ENCODE data around the gene CIAPIN1.
"Not testable (repeated sequence)": the region's sequence is repeated elsewhere in the genome, so short reads cannot be mapped to it uniquely, and the experiment has no call there.

CIAPIN1 gene

DNA sequence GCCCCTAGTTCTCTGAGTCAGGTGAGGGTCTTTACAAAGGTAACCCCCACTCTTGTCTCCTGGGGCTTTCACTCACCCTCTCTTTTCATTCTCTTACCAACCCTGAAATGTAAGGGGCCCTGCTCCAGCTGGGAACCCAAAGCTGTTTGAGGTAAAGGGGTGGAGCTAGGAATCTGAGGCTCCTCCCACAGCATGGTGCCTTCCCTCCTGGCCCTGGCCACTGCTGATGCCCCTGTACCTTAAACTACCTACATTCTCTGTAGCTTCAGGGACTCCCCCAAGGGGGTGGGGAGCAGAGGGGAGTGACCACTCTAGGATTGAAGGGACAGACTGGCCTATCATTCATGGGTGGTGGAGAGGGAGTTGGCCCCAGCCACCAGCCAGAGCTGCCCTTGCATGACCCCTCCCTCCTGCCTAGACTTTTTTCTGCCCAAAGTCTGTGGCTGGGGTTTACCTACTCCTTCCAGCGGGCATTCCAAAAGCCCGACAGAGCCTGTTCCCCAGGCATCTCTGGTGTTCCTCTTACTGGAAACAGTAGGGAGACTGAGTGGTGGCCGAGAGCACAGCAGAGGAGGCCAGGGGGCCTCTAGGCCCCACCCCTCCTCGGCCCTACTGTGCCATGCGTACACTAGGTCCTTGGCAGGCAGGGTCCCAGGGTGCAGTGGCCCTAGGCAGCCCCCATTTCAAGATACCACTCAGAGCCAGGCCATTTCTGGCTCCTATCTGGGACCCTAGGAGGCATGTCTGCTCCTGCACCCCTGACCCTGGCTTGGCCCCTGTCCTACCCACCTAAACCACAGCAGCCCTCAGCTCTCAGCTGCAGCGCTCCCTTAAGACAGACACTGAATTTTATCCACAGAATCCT, 29.6 kb upstream of the CIAPIN1 start:
- DNase-seq = no peak

DNA sequence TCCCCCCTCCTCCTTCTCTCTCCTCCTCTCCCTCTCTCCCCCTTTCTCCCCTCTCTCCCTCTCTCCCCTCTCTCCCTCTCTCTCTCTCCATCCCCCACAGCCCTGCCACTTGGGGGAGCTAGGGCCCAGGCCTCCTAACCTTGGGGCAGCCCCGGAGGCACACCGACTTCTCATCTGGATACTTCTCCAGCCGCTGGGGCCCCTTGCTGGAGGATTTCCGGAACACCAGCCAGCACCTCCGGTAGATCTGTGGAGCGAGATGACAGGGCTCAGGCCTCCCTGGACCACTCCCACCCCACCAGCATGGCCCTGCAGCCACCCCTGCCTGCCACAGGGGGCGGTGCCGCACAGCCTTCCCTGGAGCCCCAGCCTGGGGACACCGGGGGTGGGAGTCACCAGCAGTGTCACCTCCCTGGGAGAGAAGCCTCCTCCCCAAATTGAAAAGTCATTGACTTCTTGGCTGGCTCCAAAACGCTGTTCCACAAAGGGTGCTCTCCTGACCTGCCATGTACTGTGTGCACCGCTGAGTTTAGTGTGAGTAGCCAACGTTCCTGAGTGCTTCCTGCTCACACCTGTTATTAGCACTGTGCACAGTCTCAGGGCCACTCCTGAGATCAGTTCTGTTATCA, 28.6 kb upstream of the CIAPIN1 start:
- DNase-seq = peak; percentile 35

DNA sequence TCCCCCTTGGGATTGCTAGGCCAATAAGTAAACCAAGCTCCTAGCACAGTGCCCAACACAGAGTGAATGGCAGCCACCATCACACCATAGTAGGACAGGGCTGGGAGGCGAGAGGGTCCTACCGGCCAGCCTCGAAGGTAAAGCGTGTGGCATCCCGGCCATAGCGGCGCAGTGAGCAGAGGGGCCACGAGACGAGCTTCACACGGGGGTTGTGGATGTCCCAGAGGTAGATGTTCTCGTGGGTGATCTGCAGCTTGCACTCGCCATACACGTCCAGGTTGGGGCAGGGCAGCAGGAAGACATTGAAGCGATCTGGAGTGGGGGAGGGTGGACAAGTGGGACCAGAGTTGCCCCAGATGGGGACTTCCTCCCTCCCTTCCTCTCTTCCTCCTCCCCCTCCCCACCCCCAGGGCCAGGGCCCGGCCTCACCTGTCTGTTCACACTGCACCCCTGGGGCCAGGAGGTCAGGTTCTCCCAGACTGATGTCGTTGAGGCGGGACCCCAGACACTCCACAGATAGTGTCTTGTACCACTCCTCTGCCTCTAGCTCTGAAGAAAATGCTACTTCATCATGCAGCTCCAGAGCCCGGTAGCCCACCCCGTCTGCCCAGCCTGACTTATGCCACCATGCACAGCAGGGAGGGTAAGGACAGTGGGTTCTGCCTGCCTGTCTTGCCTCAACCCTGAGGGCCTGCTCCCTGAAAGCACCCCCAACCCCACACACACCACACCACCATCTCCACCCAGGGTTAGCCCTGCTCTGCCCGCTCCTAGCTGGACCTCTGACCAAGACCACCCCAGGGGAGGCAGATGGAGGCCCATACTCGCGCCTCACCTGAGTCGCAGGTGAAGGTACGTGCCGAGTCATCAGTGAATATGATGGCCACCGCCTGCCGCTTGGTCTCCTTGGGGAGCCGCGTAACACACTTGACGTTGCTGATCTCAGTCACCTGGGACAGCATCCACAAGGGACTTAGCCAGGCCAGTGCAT, 27.8 kb upstream of the CIAPIN1 start:
- no peak for DNase-seq

DNA sequence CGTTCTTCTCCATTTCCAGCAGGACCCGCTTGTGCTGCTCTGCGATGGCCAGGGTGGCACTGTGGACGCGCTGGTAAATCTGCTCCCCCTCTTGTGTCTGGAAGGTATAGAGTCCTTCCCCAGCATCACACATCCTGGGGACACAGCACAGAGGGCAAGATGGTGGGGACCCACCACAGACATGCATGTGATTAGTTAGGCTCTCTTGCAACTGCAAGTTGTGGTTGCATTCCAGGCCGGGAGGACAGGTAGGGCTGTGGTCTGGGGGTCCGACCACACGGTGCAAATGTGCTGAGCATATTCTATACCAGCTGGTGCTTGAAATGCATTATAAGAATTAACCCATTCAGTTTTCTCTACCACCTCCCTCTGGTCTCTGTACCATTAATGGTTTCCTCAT, 26.7 kb upstream of the CIAPIN1 start:
- no peak for DNase-seq

DNA sequence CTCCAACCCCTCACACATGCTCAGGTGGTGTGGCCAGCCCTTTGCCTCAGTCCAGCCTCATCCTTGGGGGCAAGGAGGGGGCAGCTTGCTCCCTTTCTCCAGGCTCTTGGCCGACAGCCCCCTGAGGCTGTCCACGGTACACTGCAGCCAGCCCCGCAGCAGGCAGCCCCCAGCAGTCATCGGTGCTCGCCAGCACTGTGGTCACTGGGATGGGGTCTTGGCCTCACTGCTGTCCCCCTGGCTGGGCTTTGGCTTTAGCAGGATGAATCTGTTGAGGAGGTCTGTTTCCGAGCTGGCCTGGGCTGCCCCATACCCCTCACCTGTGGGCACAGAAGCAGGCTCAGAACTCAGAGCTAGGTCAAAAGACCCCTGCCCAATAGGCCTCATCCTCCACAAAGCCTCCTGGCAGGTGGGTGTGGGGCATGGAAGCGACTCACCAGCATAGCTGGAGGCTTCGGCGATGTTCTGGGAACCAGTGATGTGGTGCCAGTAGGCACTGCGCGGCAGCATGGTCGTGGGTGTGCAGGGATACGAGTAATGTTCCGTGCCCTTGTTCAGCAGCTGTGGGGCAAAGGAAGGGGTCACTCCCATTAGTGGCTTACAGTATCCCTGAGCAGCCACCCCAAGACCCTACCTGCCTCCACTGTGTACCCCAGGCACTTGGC, 26.1 kb upstream of the CIAPIN1 start:
- DNase-seq = no peak

DNA sequence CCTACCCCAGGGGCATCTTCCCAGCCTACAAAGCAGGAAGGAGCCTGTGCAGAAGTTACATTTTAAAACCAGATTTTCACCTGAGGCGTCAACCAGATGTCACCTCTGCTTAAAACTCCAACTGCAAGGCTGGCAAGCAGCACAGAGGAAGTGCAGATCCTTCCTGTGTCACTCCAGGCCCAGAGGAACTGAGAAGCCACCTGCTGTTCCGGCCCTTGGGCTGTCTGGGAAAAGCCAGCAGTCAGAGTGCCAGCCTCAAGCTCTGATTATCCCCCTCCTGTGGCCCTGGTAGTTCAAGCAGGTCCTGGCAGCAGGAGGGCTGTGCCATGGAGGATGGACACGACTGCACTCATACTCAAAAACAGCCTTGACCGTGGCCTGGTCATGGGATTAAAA, 25.5 kb upstream of the CIAPIN1 start:
- no peak for DNase-seq

DNA sequence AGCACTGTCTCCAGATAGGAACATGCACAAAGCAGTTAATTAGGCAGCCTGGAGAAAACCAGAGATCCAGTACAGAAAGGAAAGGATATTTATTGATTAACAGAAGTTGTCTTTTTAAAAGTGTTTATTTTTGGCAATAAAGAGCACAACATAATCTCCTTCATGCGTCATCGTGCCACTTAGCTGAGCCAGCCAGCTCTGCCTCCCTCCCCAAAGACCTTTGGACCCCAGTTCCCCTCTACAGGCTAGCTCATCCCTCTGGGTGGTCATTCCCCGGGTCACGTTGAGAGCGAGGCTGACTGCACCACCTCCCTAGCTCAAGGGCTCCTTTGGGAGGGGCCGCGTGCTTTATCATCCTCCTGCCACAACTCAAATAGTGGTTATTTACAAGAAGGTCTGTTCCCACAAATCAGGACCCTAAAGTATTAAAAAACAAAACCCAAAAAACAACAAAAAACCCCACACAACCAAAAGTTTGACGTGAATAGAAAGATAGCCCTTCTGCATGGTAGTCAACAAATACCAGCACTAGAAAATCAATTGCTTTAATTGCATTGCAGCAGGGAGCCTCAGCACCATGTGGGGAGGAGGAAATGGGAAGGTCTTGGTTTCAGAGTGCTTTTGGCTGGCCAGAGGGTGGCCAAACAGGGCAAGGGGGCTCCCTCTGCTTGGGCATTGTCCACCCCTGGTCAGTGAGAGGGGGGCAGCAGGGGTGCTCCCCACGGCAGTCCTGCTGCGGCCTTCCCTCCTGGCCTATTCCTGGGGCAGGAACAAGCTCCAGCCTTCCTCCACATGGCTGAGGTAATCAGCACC, 24.9 kb upstream of the CIAPIN1 start:
- DNase-seq = no peak

DNA sequence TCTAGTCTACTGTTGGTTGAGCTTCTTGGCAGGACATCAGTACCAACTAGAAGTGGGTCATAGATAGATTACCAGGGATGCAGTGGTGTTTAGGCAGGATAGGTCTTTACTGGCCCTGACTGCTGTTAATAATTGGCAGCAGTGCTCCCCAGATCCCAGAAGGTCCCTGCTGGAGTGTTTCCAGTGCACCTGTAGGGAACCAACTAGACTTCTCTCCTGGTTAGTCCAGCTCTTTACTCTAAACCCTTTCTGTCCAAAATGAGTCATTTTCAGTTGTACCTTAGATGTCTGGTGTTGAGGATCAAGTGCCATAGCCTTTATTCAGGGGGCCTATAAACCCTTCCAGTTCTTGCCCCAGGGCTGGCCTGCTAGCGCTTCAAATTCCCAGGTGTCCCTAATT, 24.0 kb upstream of the CIAPIN1 start:
- no peak for DNase-seq

DNA sequence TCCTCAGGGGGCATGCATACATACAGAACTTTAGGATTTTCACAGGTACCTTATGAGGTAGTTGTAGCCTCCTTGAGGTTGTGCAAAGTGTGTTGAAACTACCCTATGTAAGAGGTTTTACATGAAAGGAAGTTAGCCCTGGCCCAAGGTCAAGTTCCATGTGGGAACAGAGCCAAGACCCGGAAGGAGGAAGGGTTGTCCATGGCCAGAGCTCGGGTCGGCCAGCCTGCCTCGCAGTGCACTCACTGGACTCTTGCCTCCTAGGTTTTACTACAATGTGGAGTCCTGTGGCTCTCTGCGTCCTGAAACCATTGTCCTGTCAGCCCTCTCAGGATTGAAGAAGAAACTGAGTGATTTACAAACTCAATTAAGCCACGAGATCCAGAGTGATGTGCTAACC, 23.5 kb upstream of the CIAPIN1 start:
- DNase-seq = no peak

DNA sequence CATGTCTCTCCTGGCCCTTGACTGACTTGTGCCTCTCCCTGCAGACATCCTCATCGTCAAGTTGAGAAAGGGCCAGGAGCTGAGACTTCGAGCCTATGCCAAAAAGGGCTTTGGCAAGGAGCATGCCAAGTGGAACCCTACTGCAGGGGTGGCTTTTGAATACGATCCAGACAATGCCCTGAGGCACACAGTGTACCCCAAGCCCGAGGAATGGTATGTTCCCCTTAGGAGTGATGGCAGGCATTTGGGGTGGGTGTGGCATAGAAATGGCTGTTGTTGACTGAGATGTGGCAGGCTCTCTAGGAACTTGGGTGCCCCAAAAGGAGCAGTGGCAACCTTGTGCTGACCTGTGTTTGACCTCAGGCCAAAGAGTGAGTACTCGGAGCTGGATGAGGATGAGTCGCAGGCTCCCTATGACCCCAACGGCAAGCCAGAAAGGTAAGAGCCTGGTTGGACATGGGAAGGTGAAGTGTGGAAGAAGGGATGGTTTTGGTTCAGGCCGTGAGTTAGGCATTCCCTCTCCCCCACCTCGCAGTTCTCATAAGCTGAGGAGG, 22.8 kb upstream of the CIAPIN1 start:
- no peak for DNase-seq

DNA sequence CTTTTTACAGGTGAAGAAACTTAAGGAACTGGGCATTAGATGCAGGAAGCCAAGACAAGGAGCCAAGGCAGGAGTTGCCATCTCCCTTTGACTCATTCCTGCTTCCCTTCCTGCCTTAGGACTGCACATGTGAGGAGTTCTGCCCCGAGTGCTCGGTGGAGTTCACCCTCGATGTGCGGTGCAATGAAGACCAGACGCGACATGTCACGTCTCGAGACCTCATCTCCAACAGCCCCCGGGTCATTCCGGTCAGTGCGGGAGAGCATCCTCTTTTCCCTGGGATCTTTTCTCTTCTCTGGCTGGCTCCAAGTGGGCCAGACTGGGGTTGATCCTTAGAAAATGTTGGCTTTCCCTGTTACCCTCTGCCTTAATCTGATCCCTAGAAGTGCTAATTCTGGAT, 21.9 kb upstream of the CIAPIN1 start:
- DNase-seq = no peak

DNA sequence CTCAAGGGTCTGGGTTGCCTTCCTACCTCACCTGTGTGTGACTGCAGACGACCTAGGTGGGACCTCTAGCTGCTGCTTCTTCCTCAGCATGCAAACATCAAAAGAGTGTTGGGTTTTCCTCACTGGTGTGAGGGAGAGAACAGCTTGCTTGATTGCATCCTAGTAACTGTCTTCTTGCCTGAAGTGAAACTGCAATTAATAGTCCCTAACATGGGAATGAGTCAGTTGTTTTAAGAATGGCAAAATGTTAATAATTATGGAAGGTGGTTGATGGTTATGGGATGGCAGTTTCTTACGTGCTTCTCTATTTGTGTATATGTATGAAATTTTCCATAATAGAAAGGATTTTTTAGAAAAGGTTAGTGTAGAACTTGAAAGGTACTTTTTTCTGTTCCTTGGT, 21.2 kb upstream of the CIAPIN1 start:
- no peak for DNase-seq

DNA sequence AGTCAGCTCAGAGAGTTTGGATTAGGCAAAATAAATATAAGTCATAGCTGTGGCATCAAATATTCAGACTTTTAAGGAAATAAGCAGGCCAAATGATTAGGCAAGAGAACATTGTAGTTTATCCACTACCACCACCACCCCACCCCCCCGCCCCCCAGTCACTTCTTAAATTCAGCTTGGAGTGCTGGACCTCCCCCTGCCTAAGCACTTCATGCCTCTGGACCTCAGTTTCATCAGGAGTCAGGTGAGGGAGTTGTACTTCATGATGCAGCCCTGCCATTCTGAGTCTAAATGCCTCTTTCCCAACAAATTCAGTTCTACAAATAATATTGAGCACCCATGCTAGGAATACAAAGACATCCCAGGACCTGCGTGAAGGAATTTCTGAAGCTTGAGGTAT, 17.3 kb upstream of the CIAPIN1 start:
- DNase-seq = no peak

DNA sequence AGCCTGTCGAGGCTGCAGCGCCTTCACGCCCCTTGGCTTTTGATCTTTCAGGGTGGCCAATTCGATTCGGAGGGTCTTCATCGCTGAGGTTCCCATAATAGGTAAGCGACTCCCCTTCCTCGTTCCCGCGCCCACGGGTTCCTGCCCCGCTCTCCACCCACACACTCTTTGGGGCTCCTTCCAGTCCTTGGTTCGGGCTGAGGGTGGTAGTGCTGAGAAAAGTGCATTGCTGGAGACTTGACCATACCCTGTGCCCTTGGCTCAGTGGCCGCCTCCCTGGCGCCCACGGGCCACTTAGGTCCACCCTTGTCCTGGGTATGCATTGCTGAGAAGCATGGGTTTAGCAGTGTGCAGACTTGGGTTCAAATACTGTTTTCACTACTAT, 15.8 kb upstream of the CIAPIN1 start:
- DNase-seq = no peak

DNA sequence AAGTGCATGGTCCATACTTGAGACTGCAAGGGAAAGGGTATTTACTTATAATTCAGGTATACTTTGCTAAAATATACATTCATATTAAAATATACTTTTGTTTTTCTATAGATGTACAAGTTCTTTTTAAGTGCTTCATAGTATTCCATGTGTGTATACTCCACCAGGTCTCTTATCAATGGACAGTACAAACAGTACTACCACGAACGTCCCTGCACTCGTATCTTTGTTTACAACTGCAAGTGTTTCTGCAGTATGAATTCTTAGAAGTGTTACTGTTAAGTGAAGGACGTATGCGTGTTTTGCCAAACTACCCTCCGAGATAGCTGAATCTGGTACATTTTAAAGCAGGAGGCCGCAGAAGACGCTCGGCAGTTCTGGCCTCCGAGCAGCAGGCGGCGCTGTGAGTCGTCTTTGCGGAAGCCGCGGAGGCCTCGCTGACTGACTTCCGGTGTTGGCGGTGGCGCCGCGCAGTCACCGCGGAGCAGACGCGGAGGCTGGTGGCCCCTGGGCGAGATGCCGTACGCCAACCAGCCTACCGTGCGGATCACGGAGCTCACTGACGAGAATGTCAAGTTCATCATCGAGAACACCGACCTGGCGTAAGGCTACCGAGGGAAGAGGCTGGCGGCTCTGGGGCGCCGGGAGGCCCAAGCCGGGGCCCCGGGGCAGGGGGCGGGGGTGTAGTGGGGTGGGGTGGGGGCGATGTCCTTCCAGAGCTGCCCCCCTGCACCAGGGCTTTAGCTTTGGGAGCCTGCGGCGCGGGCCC, 15.2 kb upstream of the CIAPIN1 start, which contains the start of gene POLR2C:
TSS of gene POLR2C (plus strand) at position 471 of the 769 bp plus-strand sequence. CDS start at position 517, 46 bp downstream.
- peak; percentile 80 for DNase-seq

DNA sequence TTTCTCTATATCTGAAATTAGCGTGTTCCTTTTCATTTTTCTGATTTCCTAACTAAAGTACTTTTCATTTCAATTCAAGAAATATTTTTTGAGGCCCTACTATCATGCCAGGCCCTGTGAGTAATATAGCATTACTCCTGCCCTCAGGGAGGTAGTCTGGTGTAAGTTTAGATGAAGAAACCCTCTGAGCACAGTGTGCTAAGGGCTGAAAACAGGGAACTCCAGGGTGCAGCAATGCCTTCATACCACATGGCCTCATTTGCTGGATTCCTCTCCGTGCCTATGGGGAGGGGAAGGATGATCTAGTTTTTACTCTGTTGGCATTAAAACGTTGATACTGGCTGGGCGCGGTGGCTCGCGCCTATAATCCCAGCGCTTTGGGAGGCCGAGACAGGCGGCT, 4.8 kb upstream of the CIAPIN1 start:
- no peak for DNase-seq

DNA sequence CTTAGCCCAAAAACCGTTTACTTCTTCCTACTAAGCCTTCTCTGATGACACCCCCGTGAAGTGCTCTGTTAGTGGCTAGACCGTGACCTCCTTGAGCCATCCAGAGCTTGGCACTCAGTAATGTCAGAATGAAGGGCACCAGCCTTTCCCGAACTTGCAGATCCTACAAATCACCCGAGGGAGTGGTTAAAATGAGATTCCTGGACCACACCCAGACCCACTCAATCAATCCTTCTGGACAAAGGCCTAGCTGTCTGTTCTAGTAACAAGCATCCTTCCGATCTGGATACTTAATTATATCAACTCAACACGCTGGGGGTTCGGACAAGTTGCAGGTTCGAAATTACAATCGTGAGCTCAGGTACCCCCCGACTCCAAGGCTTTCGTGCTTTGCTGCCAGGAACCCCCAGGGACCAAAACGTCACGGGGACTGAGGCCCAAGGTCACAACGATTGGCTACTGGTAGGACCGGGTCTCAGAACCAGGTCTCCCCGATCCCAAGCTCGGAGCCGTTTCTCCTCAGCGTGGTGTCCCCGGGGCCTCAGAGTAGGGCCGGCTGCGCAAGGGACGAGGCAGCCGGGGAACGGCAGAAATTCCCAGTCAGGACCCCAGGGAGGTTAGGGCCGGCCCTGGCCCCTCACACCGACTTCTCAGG, 527 bp downstream of the CIAPIN1 start:
- peak; percentile 37 for DNase-seq

DNA sequence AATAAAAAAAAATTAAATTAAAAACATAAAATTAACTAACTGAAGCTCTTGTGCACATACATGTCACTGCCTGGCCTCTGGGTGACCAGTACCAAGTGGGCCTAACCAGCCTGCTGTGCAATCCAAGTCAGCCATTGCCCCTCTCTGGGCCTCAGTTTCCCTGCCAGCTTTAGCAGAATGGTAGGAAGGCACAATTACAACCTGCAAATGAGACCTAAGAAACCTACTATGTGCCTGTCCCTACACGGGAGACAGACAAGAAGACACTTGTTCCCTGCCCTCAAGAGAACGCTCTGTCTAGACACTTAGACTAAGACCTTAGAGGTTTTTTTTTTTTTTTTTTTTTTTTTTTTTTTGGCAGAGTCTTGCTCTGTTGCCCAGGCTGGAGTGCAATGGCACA, 1.7 kb downstream of the CIAPIN1 start:
- DNase-seq = no peak

DNA sequence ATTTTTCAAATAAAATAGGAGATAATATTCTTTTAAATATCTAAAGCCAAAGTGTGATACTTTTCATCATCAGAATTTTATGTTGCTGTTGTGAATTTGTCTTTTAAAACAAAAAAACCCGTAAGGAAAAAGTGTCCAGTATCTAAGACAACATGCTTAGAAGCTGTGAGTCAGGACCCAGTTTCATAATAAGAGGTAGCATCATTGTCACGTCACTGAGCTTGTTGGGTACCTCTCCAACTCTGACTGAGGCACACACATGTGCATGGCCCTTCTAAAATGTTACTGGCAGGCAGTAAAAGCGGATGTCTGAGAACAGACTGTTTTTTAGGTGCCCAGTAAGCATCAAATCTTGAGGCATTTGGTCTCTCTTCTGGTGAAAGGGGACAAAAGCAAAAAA, 2.5 kb downstream of the CIAPIN1 start:
- no peak for DNase-seq

DNA sequence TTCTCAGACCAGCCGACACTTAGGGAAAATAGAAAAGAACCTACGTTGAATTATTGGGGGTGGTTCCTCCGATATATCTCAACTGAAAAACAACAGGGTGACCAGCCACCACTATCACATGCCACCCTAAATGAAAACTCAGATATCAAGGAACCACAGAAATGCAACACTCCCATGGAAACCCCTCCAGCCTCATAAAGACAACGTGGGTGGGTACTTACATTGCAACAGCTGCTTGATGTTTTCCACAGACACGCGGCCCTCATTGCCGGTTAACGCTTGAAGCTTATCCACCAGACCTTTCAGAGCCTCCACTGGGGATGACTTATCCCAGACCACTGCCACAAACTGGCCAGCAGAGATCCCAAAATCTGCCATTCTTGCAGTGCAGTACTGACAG, 6.6 kb downstream of the CIAPIN1 start:
- DNase-seq = not testable (repeated sequence)

Data from EL (cell line).